HepG2 (cell line): ENCODE measurements around the gene TRIM31. TPM values are rescaled to one million over a fixed set of nuclear protein-coding genes. Genes with fewer than 3 reads are reported as not detected.

ENCODE experiments used
- ARID2 ChIP-seq: sonication (generic); formaldehyde crosslinking; IDR thresholded peaks from 2 replicates; pipeline ENCODE4 v1.8.1; 2022; ENCODE audit warnings: mild to moderate bottlenecking, missing genetic modification reagents, borderline replicate concordance
- CCDC6 ChIP-seq: sonication (generic); formaldehyde crosslinking; IDR thresholded peaks from 2 replicates; pipeline ENCODE4 v1.8.1; 2022; ENCODE audit warnings: mild to moderate bottlenecking, missing genetic modification reagents, moderate library complexity
- HOMEZ ChIP-seq: IDR thresholded peaks from 2 replicates; pipeline ENCODE4 v1.6.1; 2016; ENCODE audit warnings: low read depth
- KLF6 ChIP-seq: IDR thresholded peaks from 2 replicates; pipeline ENCODE4 v1.8.0; 2016; ENCODE audit warnings: missing biosample characterization, missing genetic modification reagents
- MLXIP ChIP-seq: sonication (generic); formaldehyde crosslinking; IDR thresholded peaks from 2 replicates; pipeline ENCODE4 v1.9.0; 2021; ENCODE audit warnings: missing genetic modification reagents, borderline replicate concordance
- RARG ChIP-seq: sonication (generic); formaldehyde crosslinking; IDR thresholded peaks from 2 replicates; pipeline ENCODE4 v1.4.0; 2020; ENCODE audit warnings: low read depth, mild to moderate bottlenecking, missing genetic modification reagents
- TP53 ChIP-seq: sonication (generic); formaldehyde crosslinking; conservative IDR thresholded peaks from 2 replicates; pipeline ENCODE4 v1.4.0; 2020; ENCODE audit warnings: missing genetic modification reagents
- ZBTB49 ChIP-seq: sonication (generic); formaldehyde crosslinking; IDR thresholded peaks from 2 replicates; pipeline ENCODE4 v1.4.0; 2020; ENCODE audit warnings: missing genetic modification reagents, borderline replicate concordance
- ZFP36L2 ChIP-seq: sonication (generic); formaldehyde crosslinking; IDR thresholded peaks from 2 replicates; pipeline ENCODE4 v1.4.0; 2020; ENCODE audit warnings: missing genetic modification reagents
- ZFP82 ChIP-seq: sonication (generic); formaldehyde crosslinking; IDR thresholded peaks from 2 replicates; pipeline ENCODE4 v1.5.1; 2020; ENCODE audit warnings: mild to moderate bottlenecking, missing genetic modification reagents, borderline replicate concordance
- ZNF292 ChIP-seq: sonication (generic); formaldehyde crosslinking; IDR thresholded peaks from 2 replicates; pipeline ENCODE4 v1.8.1; 2022; ENCODE audit warnings: mild to moderate bottlenecking, low read depth, missing genetic modification reagents, borderline replicate concordance
- ZNF503 ChIP-seq: sonication (generic); formaldehyde crosslinking; IDR thresholded peaks from 2 replicates; pipeline ENCODE4 v1.4.0; 2020; ENCODE audit warnings: missing genetic modification reagents
- ZNF530 ChIP-seq: sonication (generic); formaldehyde crosslinking; IDR thresholded peaks from 2 replicates; pipeline ENCODE4 v1.5.0; 2020; ENCODE audit warnings: low read depth, mild to moderate bottlenecking, missing genetic modification reagents
- ZNF619 ChIP-seq: sonication (generic); formaldehyde crosslinking; IDR thresholded peaks from 2 replicates; pipeline ENCODE4 v1.4.0; 2020; ENCODE audit warnings: mild to moderate bottlenecking, missing genetic modification reagents
- ZNF780A ChIP-seq: sonication (generic); formaldehyde crosslinking; IDR thresholded peaks from 2 replicates; pipeline ENCODE4 v1.8.0; 2022; ENCODE audit warnings: mild to moderate bottlenecking, missing genetic modification reagents, moderate library complexity
- polyA plus RNA-seq, 8 experiments: library from polyadenylated mRNA; depleted of rRNA in 3 of 8; stranded (reverse) in 7 of 8; unstranded in 1 of 8; fragments of >200 nt; fragmentation: Illumina TruSeq in 4 of 8; extraction: Trizol in 4 of 8; gene quantifications; 2 replicates each; pipeline versions ENCODE4 v1.2.1 to v1.2.3, GENCODE V29; 2011 to 2016; ENCODE audit warnings: low read depth in 4 of 8, missing spikeins in 1 of 8, mixed read lengths in 1 of 8; ENCODE audit not compliant: insufficient read depth in 1 of 8
- total RNA-seq, 5 experiments: library from RNA; depleted of rRNA; stranded (reverse); fragments of >200 nt; fragmentation: Illumina TruSeq; extraction: Trizol; gene quantifications; 2 replicates each; pipeline ENCODE4 v1.2.3, GENCODE V29; 2016; ENCODE audit warnings: low read depth in 1 of 5
- TF ChIP-seq, protein P1 (sequence below): sonication (generic); formaldehyde crosslinking; IDR thresholded peaks from 2 replicates; pipeline ENCODE4 v1.5.1; 2020; ENCODE audit warnings: missing genetic modification reagents, mild to moderate bottlenecking, borderline replicate concordance

The TRIM31 gene
- total and polyA plus RNA-seq, 2 of the 13 experiments (the other 11 are each of a cell fraction or from before 2014, with no cell fraction given) = 0.13 to 0.51 TPM

DNA sequence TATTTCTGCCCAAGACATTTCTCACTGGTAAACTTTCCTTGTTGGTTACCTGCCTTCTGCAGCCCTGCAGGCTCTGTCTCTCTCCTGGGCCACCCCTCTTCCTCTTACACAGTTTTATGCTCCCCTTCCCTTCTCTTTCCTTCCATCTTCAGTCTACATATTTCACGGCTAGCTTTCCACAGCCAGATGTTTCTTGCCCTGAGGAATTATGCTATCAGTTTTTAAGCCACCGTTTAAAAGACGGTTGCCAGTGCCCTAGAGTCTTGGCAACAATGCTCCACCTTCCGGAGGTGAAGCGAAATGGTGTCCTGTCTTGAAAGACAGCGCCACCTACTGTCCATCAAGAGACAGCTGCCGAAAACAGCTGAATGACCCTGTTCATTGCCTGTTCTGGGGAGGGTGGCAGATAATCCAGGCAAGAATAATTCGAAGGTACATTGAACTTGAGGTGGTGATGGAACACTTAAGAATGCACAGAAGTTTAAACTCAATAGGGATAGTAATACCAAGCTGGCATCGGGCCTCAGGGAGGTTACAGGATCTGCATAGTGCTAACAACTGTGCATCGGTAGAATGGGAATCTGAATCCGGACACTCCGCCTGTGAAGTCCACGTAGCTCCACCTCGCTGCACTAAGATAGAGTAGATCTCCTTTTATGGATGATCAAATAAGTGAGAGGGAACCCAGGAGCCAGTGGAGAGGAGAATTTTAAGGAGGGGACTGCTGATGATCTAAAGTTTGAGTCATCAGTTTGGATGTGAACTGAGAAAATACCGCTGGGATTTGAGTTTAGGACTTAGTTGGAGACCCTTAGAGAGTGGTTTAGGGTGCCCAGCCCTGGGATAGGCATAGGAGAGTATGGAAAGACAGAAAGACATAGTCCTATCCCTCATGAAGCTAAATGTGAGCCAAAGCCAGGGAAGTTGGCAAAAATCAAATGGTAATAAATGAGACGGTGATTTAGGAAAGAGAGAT lies 18.3 kb upstream of the TRIM31 start (continued):
- no peak for TF ChIP-seq ZNF503 (CRISPR knock-in tag)
- TF ChIP-seq ZFP82 = no peak
- no peak for TF ChIP-seq ZNF780A
- peak; percentile 55; the same call in 1 of the 2 replicates for TF ChIP-seq KLF6 (CRISPR knock-in tag)
- peak; percentile 81; the same call in 1 of the 2 replicates for TF ChIP-seq ZNF619 (CRISPR knock-in tag)
- TF ChIP-seq ZBTB49 = no peak
- TF ChIP-seq ZNF530 (CRISPR knock-in tag) = no peak
- no peak for TF ChIP-seq ARID2 (CRISPR knock-in tag)
- peak; percentile 88 for TF ChIP-seq HOMEZ
- TF ChIP-seq RARG (CRISPR knock-in tag) = no peak
- no peak for TF ChIP-seq CCDC6
- no peak for TF ChIP-seq MLXIP (CRISPR knock-in tag)
- TF ChIP-seq TP53 = no peak
- TF ChIP-seq ZNF292 (CRISPR knock-in tag) = no peak
- TF ChIP-seq, protein P1, sequence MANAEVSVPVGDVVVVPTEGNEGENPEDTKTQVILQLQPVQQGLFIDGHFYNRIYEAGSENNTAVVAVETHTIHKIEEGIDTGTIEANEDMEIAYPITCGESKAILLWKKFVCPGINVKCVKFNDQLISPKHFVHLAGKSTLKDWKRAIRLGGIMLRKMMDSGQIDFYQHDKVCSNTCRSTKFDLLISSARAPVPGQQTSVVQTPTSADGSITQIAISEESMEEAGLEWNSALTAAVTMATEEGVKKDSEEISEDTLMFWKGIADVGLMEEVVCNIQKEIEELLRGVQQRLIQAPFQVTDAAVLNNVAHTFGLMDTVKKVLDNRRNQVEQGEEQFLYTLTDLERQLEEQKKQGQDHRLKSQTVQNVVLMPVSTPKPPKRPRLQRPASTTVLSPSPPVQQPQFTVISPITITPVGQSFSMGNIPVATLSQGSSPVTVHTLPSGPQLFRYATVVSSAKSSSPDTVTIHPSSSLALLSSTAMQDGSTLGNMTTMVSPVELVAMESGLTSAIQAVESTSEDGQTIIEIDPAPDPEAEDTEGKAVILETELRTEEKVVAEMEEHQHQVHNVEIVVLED = no peak
- no peak for TF ChIP-seq ZFP36L2 (CRISPR knock-in tag)
